ENCODE data around the gene ZIC1. TPM values are rescaled to one million over a fixed set of nuclear protein-coding genes. Genes with fewer than 3 reads are reported as not detected.

The ZIC1 gene
- total and polyA plus RNA-seq, 2 experiments from 2014 or later: 0.21 to 0.95 TPM

- H3K4me3 Mint-ChIP-seq: peak within 1 kb of the TSS; percentile 79
- H3K4me2 ChIP-seq: peak within 1 kb of the TSS; percentile 95
- no peak within 1 kb of the TSS for H3K27ac Mint-ChIP-seq
- peaks cover 99% of the 10 kb centered on the region for H3K27me3 Mint-ChIP-seq (ENCODE audit: insufficient read depth, low read depth, poor library complexity)
- H3K27ac ChIP-seq (ENCODE audit: low read depth): no peak within 1 kb of the TSS
- H3K4me1 Mint-ChIP-seq: peaks cover 81% of the 10 kb centered on the region
- DNase-seq (ENCODE audit: low spot score) (peak; percentile 18), ATAC-seq (no peak)
- no peaks in the 10 kb centered on the region for H3K36me3 Mint-ChIP-seq (ENCODE audit: low read depth)
- TF ChIP-seq EZH2 (IDR thresholded peaks at IDR 0.05; ENCODE audit: low read depth, unreplicated experiment) (peak; percentile 79), CREB1 (CRISPR knock-in tag; IDR thresholded peaks at IDR 0.05; ENCODE audit: low read depth) (no peak)
- peaks cover 98% of the 10 kb centered on the region for H3K27me3 ChIP-seq (ENCODE audit: insufficient read depth)
- H3K9me2 ChIP-seq (ENCODE audit: insufficient read depth): no peaks in the 10 kb centered on the region
- 0 out of 2 replicates have a peak within 1 kb of the TSS, but pooled peaks have one; percentile 43 for H2AFZ ChIP-seq
- H3F3A ChIP-seq (replicated peaks; ENCODE audit: low read depth): peaks cover 50% of the 10 kb centered on the region
- peaks cover 81% of the 10 kb centered on the region for H3K4me1 ChIP-seq (ENCODE audit: insufficient read depth)
- no peaks in the 10 kb centered on the region for H3K79me2 ChIP-seq (replicated peaks; ENCODE audit: insufficient read depth)
- no peaks in the 10 kb centered on the region for H3K36me3 ChIP-seq (ENCODE audit: insufficient read depth)
- peak within 1 kb of the TSS; percentile 71 for H3K4me3 ChIP-seq
- no peaks in the 10 kb centered on the region; the same call in 1 of the 2 replicates for H4K20me1 ChIP-seq (replicated peaks; ENCODE audit: insufficient read depth)
- H3K9me3 Mint-ChIP-seq: peaks cover 8% of the 10 kb centered on the region; the same call in 2 of the 3 replicates
Observed at GRCh38 chr3:147406028-147406931, 2.9 kb upstream of the ZIC1 start, which contains the start of gene ZIC4. TSS of gene ZIC4 (minus strand) at chr3:147406543. CDS start at chr3:147402797, 3,746 bp downstream.

GRCh38 chr3:147407114-147407497 is 2.1 kb upstream of the ZIC1 start:
- peak overlapping the region; percentile 95 for H3K4me2 ChIP-seq

More at GRCh38 chr3:147407114-147407497, 2.1 kb upstream of the ZIC1 start:
- no peak for TF ChIP-seq JUNB (IDR thresholded peaks at IDR 0.05; ENCODE audit: unreplicated experiment)
- TF ChIP-seq ZNF331 (CRISPR knock-in tag; IDR thresholded peaks at IDR 0.05; ENCODE audit: low read depth): no peak
- TF ChIP-seq, protein P1, sequence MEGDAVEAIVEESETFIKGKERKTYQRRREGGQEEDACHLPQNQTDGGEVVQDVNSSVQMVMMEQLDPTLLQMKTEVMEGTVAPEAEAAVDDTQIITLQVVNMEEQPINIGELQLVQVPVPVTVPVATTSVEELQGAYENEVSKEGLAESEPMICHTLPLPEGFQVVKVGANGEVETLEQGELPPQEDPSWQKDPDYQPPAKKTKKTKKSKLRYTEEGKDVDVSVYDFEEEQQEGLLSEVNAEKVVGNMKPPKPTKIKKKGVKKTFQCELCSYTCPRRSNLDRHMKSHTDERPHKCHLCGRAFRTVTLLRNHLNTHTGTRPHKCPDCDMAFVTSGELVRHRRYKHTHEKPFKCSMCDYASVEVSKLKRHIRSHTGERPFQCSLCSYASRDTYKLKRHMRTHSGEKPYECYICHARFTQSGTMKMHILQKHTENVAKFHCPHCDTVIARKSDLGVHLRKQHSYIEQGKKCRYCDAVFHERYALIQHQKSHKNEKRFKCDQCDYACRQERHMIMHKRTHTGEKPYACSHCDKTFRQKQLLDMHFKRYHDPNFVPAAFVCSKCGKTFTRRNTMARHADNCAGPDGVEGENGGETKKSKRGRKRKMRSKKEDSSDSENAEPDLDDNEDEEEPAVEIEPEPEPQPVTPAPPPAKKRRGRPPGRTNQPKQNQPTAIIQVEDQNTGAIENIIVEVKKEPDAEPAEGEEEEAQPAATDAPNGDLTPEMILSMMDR (conservative IDR thresholded peaks at IDR 0.05; ENCODE audit: low read depth in 2 of 2): no peak
- no peak for TF ChIP-seq STAT1 (IDR thresholded peaks at IDR 0.05; ENCODE audit: unreplicated experiment)
- no peak for TF ChIP-seq ETS1 (IDR thresholded peaks at IDR 0.05)
- peak; percentile 75 for TF ChIP-seq EZH2 (IDR thresholded peaks at IDR 0.05; ENCODE audit: low read depth, unreplicated experiment)
- peak; percentile 60 for TF ChIP-seq EZH2phosphoT487 (IDR thresholded peaks at IDR 0.05; ENCODE audit: unreplicated experiment)
- no peak for TF ChIP-seq ZNF462 (CRISPR knock-in tag; IDR thresholded peaks at IDR 0.05)
- no peak for TF ChIP-seq ZNF114 (CRISPR knock-in tag; IDR thresholded peaks at IDR 0.05)
- no peak for TF ChIP-seq NANOG (IDR thresholded peaks at IDR 0.05; ENCODE audit: borderline replicate concordance)
- TF ChIP-seq CREB1 (CRISPR knock-in tag; IDR thresholded peaks at IDR 0.05; ENCODE audit: low read depth): no peak
- Histone ChIP-seq H3K27ac (ENCODE audit: low read depth) (no peak overlapping the region), H2AFZ (no peak overlapping the region), H4K20me1 (replicated peaks; ENCODE audit: insufficient read depth) (no peaks in the 10 kb centered on the region; the same call in 1 of the 2 replicates), H3F3A (replicated peaks; ENCODE audit: low read depth) (peaks cover 50% of the 10 kb centered on the region), H3K27me3 (ENCODE audit: insufficient read depth) (peaks cover 98% of the 10 kb centered on the region), H3K36me3 (ENCODE audit: insufficient read depth) (no peaks in the 10 kb centered on the region), H3K9me2 (ENCODE audit: insufficient read depth) (no peaks in the 10 kb centered on the region), H3K4me1 (ENCODE audit: insufficient read depth) (peaks cover 81% of the 10 kb centered on the region), H3K4me3 (peak overlapping the region; percentile 71), H3K79me2 (replicated peaks; ENCODE audit: insufficient read depth) (no peaks in the 10 kb centered on the region)
- ATAC-seq: no peak
- no peak overlapping the region for H3K27ac Mint-ChIP-seq
- DNase-seq (ENCODE audit: low spot score): peak; percentile 59
- peaks cover 79% of the 10 kb centered on the region for H3K4me1 Mint-ChIP-seq
- peaks cover 8% of the 10 kb centered on the region; the same call in 2 of the 3 replicates for H3K9me3 Mint-ChIP-seq
- H3K36me3 Mint-ChIP-seq (ENCODE audit: low read depth): no peaks in the 10 kb centered on the region
- peaks cover 99% of the 10 kb centered on the region for H3K27me3 Mint-ChIP-seq (ENCODE audit: insufficient read depth, low read depth, poor library complexity)
- peak overlapping the region; percentile 79; the same call in 1 of the 3 replicates for H3K4me3 Mint-ChIP-seq
